Uterus (tissue), 2 donors: ENCODE data around the gene VEPH1.

Source experiments
- POLR2A ChIP-seq, 2 donors: fragments of 450-650 bp; IDR thresholded peaks; one replicate each; pipeline ENCODE4 v1.6.1; 2016; ENCODE audit warnings: antibody characterized with exemption in 2 of 2, mild to moderate bottlenecking in 1 of 2, moderate library complexity in 1 of 2
- TF ChIP-seq, protein P1 (sequence below), 4 experiments: fragments of 200-600 bp in 2 of 4; fragments of 450-650 bp in 2 of 4; sonication (generic) in 2 of 4; IDR thresholded peaks; one replicate each; pipeline ENCODE4 v1.5.1; 2016 to 2019; ENCODE audit warnings: antibody characterized with exemption in 4 of 4, mild to moderate bottlenecking in 2 of 4, moderate library complexity in 1 of 4

DNA sequence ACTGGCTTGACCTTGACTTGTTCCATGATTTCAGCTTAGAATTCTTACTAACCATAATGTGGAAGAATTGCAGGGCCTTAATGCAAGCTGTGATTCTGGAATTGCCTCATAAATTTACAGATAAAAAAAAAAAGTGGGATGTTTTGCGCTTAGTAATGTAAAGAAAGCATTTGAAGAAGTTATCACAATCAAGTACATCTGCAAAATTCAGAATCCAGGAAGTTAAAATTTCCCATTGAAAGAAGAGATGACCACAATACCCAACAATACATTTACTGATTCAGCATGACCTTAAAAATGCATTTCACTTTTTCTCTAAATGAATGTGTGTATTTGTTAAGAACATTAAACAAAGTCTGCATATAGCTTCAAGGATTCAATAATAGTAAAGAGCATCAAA lies 278.2 kb downstream of the VEPH1 start:
- TF ChIP-seq POLR2A (IDR thresholded peaks at IDR 0.05), result no peak
- TF ChIP-seq, protein P1, sequence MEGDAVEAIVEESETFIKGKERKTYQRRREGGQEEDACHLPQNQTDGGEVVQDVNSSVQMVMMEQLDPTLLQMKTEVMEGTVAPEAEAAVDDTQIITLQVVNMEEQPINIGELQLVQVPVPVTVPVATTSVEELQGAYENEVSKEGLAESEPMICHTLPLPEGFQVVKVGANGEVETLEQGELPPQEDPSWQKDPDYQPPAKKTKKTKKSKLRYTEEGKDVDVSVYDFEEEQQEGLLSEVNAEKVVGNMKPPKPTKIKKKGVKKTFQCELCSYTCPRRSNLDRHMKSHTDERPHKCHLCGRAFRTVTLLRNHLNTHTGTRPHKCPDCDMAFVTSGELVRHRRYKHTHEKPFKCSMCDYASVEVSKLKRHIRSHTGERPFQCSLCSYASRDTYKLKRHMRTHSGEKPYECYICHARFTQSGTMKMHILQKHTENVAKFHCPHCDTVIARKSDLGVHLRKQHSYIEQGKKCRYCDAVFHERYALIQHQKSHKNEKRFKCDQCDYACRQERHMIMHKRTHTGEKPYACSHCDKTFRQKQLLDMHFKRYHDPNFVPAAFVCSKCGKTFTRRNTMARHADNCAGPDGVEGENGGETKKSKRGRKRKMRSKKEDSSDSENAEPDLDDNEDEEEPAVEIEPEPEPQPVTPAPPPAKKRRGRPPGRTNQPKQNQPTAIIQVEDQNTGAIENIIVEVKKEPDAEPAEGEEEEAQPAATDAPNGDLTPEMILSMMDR (IDR thresholded peaks at IDR 0.05), result no peak
